ENCODE data around the gene WDR46.

DNA sequence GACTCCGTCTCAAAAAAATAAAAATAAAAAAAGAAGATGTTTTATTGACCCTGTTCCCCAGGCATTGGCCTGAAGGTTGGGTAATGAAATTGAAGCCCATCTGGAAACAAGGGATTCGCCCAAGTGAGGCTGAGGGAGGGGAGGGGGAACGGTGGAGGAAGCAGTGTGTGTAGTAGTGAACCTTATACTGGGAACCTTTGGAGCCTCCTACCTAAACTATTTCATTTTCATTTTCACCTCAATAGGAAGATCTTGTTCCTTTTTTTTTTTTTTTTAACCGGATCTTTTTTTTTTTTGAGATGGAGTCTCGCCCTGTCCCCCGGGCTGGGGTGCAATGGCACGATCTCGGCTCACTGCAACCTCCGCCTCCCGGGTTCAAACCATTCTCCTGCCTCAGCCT is 41.7 kb upstream of the WDR46 start:
- TF ChIP-seq, protein P1, sequence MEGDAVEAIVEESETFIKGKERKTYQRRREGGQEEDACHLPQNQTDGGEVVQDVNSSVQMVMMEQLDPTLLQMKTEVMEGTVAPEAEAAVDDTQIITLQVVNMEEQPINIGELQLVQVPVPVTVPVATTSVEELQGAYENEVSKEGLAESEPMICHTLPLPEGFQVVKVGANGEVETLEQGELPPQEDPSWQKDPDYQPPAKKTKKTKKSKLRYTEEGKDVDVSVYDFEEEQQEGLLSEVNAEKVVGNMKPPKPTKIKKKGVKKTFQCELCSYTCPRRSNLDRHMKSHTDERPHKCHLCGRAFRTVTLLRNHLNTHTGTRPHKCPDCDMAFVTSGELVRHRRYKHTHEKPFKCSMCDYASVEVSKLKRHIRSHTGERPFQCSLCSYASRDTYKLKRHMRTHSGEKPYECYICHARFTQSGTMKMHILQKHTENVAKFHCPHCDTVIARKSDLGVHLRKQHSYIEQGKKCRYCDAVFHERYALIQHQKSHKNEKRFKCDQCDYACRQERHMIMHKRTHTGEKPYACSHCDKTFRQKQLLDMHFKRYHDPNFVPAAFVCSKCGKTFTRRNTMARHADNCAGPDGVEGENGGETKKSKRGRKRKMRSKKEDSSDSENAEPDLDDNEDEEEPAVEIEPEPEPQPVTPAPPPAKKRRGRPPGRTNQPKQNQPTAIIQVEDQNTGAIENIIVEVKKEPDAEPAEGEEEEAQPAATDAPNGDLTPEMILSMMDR (conservative IDR thresholded peaks at IDR 0.05): no peak
- TF ChIP-seq EZH2 (IDR thresholded peaks at IDR 0.05; ENCODE audit: low read depth): no peak

Data from PC-9 (cell line).